SJSA1 (cell line): ENCODE results near the gene KPNA4. TPM values are rescaled to one million over a fixed set of nuclear protein-coding genes. Genes with fewer than 3 reads are reported as not detected.
A peak's percentile ranks its signal among the peaks of the same experiment; 100 is the strongest.

Source experiments
- DNase-seq, 2 experiments: peaks; one replicate each; pipeline ENCODE4 v3.0.0-alpha.2; 2015 to 2020; ENCODE audit warnings: low spot score in 2 of 2, low read depth in 1 of 2
- H3K27ac ChIP-seq: fragments of 250-450 bp; sonication (Bioruptor Pico); 2 replicates; pipeline ENCODE4 v1.5.1; 2020; ENCODE audit warnings: mild to moderate bottlenecking, moderate library complexity
- H3K27me3 ChIP-seq: fragments of 250-450 bp; sonication (Bioruptor Pico); replicated peaks from 2 replicates; pipeline ENCODE4 v1.5.1; 2020; ENCODE audit warnings: mild to moderate bottlenecking, moderate library complexity
- H3K36me3 ChIP-seq: fragments of 250-450 bp; sonication (Bioruptor Pico); 2 replicates; pipeline ENCODE4 v1.5.1; 2020; ENCODE audit warnings: mild to moderate bottlenecking
- H3K4me1 ChIP-seq: fragments of 250-450 bp; sonication (Bioruptor Pico); replicated peaks from 2 replicates; pipeline ENCODE4 v1.6.1; 2021; ENCODE audit warnings: mild to moderate bottlenecking
- H3K4me3 ChIP-seq: fragments of 250-450 bp; sonication (Bioruptor Pico); 2 replicates; pipeline ENCODE4 v1.5.1; 2020; ENCODE audit warnings: mild to moderate bottlenecking
- H3K9me3 ChIP-seq: fragments of 250-450 bp; sonication (Bioruptor Pico); replicated peaks from 2 replicates; pipeline ENCODE4 v1.5.1; 2020; ENCODE audit warnings: mild to moderate bottlenecking
- total RNA-seq: library from RNA; depleted of rRNA; stranded (reverse); fragments of >200 nt; shearing (Covaris generic); gene quantifications from 2 replicates; pipeline ENCODE4 v1.2.3, GENCODE V29; 2014; rRNA removed

KPNA4 gene
- total RNA-seq, 1 experiment from 2014 or later, result 24.3 TPM

DNA sequence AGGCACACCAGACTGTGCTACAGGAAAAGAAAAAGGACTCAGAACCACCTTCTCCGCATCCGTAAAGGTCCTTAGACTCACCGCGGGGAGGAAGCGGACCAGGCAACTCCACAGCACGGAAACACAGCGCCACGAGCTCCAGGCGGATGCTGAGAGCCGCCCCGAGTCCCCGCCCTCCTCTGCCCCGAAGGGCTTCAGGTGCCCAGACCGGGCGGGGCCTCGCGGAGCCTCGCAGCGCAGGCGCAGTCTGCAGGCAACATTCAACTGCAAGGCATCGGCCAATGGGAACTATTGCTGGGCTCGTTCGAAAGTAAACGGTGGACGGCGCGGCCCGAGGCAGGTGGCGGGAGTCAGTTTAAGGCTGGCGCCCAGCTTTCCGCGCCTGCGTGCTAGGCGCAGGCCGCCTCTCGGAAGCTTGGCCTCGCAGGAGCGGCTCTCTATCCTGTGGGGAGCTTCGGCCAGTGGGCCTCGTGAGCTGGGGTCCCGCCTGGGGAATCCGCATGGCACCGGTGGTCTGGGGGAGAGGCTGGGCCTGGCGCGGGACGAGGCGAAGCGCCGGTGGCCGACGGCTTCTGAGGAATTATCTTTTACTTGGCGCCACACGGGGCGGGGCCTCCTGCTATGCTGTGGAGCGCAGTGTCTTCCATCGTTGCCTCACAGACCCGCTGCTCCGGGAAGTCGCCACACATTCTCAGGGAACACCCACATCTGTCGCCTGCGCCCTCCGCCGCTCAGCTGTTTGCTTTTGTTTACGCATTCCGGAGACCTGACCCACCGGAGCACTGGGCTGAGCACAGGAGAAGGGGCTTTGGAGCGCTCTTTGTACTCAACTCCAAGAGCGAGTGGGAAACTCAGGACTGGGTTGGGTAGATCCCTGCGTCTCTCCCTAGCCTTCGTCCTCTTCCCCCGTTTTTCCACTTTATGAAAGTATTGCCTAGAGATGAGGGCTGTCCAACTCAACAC lies 115.5 kb downstream of the KPNA4 start, which contains the start of gene TRIM59:
TRIM59 (minus strand) TSS at position 151 of the 963 bp plus-strand sequence. CDS start 10,603 bp downstream, outside the sequence.
- peak; percentile 98 for DNase-seq
- no peaks in the 10 kb centered on the region for H3K9me3 ChIP-seq
- peaks cover 44% of the 10 kb centered on the region for H3K36me3 ChIP-seq
- H3K4me3 ChIP-seq, result peak within 1 kb of the TSS; percentile 57
- no peaks in the 10 kb centered on the region for H3K27me3 ChIP-seq
- H3K27ac ChIP-seq, result peak within 1 kb of the TSS; percentile 99
- peaks cover 34% of the 10 kb centered on the region for H3K4me1 ChIP-seq

DNA sequence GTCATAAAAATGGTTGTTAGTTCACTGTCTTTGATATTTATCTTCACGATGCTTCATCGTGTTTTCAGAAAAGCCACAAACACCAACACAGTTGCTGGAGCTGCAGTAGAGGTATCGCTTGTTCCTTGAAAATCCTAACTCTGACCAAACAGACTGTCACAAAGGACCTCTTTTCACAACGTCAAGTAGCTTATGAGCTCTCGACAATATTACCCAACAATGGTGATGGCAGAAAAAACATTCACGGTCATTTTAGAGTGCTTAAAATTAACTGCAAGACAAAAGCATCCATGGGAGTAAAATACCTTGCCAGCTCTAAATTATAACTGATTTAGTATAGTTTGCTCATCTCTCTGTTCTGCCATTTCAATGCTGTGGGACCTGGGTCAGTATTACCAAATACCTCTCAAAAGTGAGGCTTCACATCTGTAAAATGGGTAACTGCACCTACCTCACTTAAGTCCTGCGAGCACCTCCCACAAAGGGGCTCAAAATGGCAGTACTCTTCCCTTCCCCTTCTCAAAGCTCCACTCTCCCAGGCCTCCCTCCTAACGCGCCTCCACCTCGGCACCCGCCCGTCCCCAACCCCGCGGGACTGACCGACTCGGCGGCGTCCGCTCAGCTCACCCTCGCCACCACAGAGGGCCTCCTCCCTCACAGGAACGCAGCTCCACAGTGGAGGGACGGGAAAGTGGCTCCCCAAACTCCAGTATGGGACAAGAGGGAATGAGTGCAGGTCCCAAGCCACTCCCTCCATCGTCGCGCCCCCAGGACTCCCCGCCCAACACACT lies 116.3 kb downstream of the KPNA4 start:
- Histone ChIP-seq H3K27me3 (no peaks in the 10 kb centered on the region), H3K4me3 (peak overlapping the region; percentile 57), H3K36me3 (peaks cover 52% of the 10 kb centered on the region), H3K4me1 (peaks cover 40% of the 10 kb centered on the region), H3K9me3 (no peaks in the 10 kb centered on the region), H3K27ac (peak overlapping the region; percentile 99)
- DNase-seq, result peak in 1 of 2 experiments; percentile 39

DNA sequence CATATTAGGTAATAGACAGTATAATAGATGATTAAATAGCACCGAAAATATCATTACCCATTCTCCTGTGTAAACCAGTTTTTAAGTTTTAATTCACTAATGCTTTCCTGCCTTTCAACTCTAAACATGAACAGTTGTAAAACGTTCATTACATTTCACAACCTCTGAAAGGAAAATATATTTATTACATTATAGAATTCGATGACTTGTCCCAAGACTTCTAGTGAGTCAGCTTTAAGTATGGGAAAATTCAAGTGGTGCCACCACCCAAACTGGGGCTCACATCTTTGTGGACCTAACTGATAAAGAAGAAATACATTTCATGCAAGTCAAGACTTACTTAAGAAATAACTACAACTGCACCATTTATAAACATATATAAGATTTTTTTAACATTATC lies 117.8 kb downstream of the KPNA4 start:
- Histone ChIP-seq H3K4me1 (peaks cover 48% of the 10 kb centered on the region), H3K4me3 (peak overlapping the region; percentile 57), H3K27ac (peak overlapping the region; percentile 99), H3K27me3 (no peaks in the 10 kb centered on the region), H3K9me3 (no peaks in the 10 kb centered on the region), H3K36me3 (peaks cover 66% of the 10 kb centered on the region)
- DNase-seq, result no peak

DNA sequence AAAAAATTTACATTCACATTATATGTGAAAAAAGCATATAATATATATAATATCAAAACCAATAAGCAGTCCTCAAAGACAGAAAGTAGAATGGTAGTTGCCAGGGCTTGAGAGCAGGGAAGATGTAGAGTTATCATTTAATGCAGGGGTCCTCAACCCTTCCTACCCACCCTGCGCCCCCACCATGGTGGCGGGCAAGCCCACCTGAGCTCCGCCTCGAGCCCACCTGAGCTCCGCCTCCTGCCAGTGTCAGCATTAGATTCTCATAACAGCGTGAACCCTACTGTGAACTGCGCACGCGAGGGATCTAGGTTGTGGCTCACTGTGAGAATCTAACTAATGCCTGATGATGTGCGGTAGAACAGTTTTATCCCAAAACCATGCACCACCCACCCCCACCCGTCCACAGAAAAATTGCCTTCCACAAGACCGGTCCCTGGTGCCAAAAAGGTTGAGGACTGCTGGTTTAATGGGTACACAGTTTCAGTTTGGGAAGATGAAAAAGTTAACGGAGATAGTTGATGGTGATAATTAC lies 118.8 kb downstream of the KPNA4 start:
- Histone ChIP-seq H3K4me1 (peaks cover 47% of the 10 kb centered on the region), H3K27me3 (no peaks in the 10 kb centered on the region), H3K36me3 (peaks cover 74% of the 10 kb centered on the region), H3K27ac (no peak overlapping the region), H3K9me3 (no peaks in the 10 kb centered on the region), H3K4me3 (peak overlapping the region; percentile 7; the same call in 1 of the 2 replicates)
- DNase-seq, result no peak

DNA sequence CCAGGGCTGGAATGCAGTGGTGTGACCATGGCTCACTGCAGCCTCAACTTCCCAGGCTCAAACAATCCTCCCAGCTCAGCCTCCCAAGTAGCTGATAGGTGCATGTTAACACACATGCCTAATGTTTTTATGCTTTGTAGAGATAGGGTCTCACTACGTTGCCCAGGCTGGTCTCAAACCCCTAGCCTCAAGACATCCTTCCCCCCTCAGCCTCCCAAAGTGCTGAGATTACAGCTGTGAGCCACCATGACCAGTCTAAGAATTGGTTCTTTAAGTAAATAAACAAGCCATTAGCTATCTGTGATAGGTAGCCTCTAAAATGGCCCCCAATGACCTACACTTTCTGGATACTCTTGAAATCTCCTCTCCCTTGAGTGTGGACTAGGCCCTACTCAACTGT lies 119.5 kb downstream of the KPNA4 start:
- H3K27me3 ChIP-seq, result no peaks in the 10 kb centered on the region
- no peaks in the 10 kb centered on the region for H3K9me3 ChIP-seq
- H3K4me1 ChIP-seq, result peaks cover 49% of the 10 kb centered on the region
- H3K27ac ChIP-seq, result no peak overlapping the region
- peaks cover 80% of the 10 kb centered on the region for H3K36me3 ChIP-seq
- DNase-seq, result no peak
- no peak overlapping the region; the same call in 1 of the 2 replicates for H3K4me3 ChIP-seq

Other genes starting within 250 kb of the KPNA4 start
- 26.9 and 30.5 TPM in 2 replicates for gene IFT80, start 166.3 kb downstream of the KPNA4 start, total RNA-seq
- 125 and 198 TPM in 2 replicates for gene SMC4, start 165.9 kb downstream of the KPNA4 start, total RNA-seq
- 99.9 and 119 TPM in 2 replicates for gene TRIM59, start 115.8 kb downstream of the KPNA4 start, total RNA-seq
- not detected in 2 replicates for gene ARL14, start 111.6 kb upstream of the KPNA4 start, total RNA-seq
- gene PPM1L, start 190.7 kb upstream of the KPNA4 start, total RNA-seq, result 0.03 and 0.24 TPM in 2 replicates